ENCODE measurements around the gene OXCT1.

OXCT1 gene

GRCh38 chr5:41842777-41843176 is 27.4 kb downstream of the OXCT1 start:
- H3K9me3 Mint-ChIP-seq, result no peaks in the 10 kb centered on the region
- H3K4me1 Mint-ChIP-seq, result peaks cover 4% of the 10 kb centered on the region
- TF ChIP-seq CTCF (IDR thresholded peaks at IDR 0.05; ENCODE audit: unreplicated experiment in 3 of 3), result no peak

GRCh38 chr5:41841325-41841724 is 28.9 kb downstream of the OXCT1 start:
- H3K27me3 Mint-ChIP-seq (ENCODE audit: low read depth), result no peaks in the 10 kb centered on the region
- H3K36me3 Mint-ChIP-seq (ENCODE audit: low read depth), result no peaks in the 10 kb centered on the region
- no peaks in the 10 kb centered on the region for H3K9me3 Mint-ChIP-seq
- no peak for TF ChIP-seq CTCF (IDR thresholded peaks at IDR 0.05; ENCODE audit: unreplicated experiment in 3 of 3)
- no peak overlapping the region for H3K4me3 Mint-ChIP-seq
- H3K27ac Mint-ChIP-seq, result peak overlapping the region in 1 of 3 experiments; percentile 58
- peaks cover 10% of the 10 kb centered on the region for H3K4me1 Mint-ChIP-seq

More at GRCh38 chr5:41842777-41843176, 27.4 kb downstream of the OXCT1 start:
- Mint-ChIP-seq H3K4me3 (no peak overlapping the region), H3K27ac (peak overlapping the region in 1 of 3 experiments; percentile 29), H3K27me3 (ENCODE audit: low read depth) (no peaks in the 10 kb centered on the region), H3K36me3 (ENCODE audit: low read depth) (peaks cover 7% of the 10 kb centered on the region)

GRCh38 chr5:41840251-41840650 is 30.0 kb downstream of the OXCT1 start:
- Mint-ChIP-seq H3K9me3 (no peaks in the 10 kb centered on the region), H3K4me1 (peaks cover 16% of the 10 kb centered on the region), H3K27me3 (ENCODE audit: low read depth) (no peaks in the 10 kb centered on the region), H3K27ac (no peak overlapping the region), H3K36me3 (ENCODE audit: low read depth) (no peaks in the 10 kb centered on the region), H3K4me3 (no peak overlapping the region)
- TF ChIP-seq CTCF (IDR thresholded peaks at IDR 0.05; ENCODE audit: unreplicated experiment in 3 of 3), result no peak

DNA sequence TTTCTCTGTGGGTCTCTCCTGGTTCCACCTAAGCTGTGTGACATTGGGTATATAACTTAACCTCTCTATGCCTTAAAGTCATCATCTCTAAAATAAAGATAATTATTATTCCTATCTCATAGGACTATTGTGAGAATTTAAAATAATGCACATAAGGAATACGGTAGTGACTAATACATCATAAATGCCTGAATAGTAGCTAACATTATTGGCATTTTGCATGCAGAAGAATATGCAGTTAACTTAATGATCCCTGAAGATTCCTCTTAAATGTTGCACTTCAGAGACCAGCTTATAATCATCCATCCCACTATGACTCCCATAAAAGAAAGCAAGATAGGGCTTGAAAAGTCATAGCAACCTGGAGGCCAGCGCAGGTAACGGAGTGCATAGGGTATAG is 32.4 kb downstream of the OXCT1 start:
- TF ChIP-seq CTCF (IDR thresholded peaks at IDR 0.05; ENCODE audit: unreplicated experiment in 3 of 3), result no peak
- Mint-ChIP-seq H3K27me3 (ENCODE audit: low read depth) (no peaks in the 10 kb centered on the region), H3K9me3 (peaks cover 4% of the 10 kb centered on the region), H3K4me1 (peaks cover 34% of the 10 kb centered on the region), H3K27ac (peak overlapping the region in 1 of 3 experiments; percentile 66), H3K36me3 (ENCODE audit: low read depth) (peaks cover 19% of the 10 kb centered on the region), H3K4me3 (no peak overlapping the region)

GRCh38 chr5:41835645-41836044 is 34.6 kb downstream of the OXCT1 start:
- no peak for TF ChIP-seq CTCF (IDR thresholded peaks at IDR 0.05; ENCODE audit: unreplicated experiment in 3 of 3)
- H3K4me3 Mint-ChIP-seq, result no peak overlapping the region
- peak overlapping the region; percentile 16 to 49 (median 44) for H3K27ac Mint-ChIP-seq
- peaks cover 40% of the 10 kb centered on the region for H3K36me3 Mint-ChIP-seq (ENCODE audit: low read depth)
- H3K27me3 Mint-ChIP-seq (ENCODE audit: low read depth), result no peaks in the 10 kb centered on the region
- H3K4me1 Mint-ChIP-seq, result peaks cover 31% of the 10 kb centered on the region
- H3K9me3 Mint-ChIP-seq, result peaks cover 4% of the 10 kb centered on the region

DNA sequence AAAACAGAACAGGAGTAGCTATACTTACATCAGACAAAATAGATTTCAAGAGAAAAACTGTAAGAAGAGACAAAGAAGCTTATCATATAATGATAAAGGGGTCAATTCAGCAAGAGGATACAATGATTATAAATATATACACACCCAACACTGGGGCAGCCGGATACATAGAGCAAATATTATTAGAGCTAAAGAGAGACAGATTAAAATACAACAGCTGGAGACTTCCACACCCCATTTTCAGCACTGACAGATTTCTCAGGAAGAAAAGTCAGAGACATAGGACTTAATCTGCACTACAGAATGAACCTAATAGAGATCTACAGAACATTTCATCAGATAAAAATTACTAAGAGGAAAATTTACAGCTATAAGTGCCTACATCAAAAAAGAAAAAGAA is 35.7 kb downstream of the OXCT1 start:
- H3K27me3 Mint-ChIP-seq (ENCODE audit: low read depth), result no peaks in the 10 kb centered on the region

More for the DNA sequence above, 35.7 kb downstream of the OXCT1 start:
- Mint-ChIP-seq H3K9me3 (peaks cover 4% of the 10 kb centered on the region), H3K4me3 (peak overlapping the region in 1 of 3 experiments; percentile 28), H3K36me3 (ENCODE audit: low read depth) (peaks cover 40% of the 10 kb centered on the region), H3K4me1 (peaks cover 31% of the 10 kb centered on the region), H3K27ac (peak overlapping the region; percentile 45 to 77 (median 63))
- TF ChIP-seq CTCF (IDR thresholded peaks at IDR 0.05; ENCODE audit: unreplicated experiment in 3 of 3), result no peak

All from nephron (organoid).